Astrocyte (in vitro differentiated cells and primary cell): Measurements from ENCODE around the gene CARD11.

Experiments used
- EZH2 ChIP-seq: IDR thresholded peaks from 2 replicates; pipeline ENCODE4 v1.6.1; 2012; ENCODE audit warnings: mild to moderate bottlenecking, low read length, inconsistent platforms; ENCODE audit not compliant: insufficient read depth
- TF ChIP-seq, protein P1 (sequence below): IDR thresholded peaks from 2 replicates; pipeline ENCODE4 v1.5.1; 2011; ENCODE audit warnings: low read depth, mild to moderate bottlenecking, inconsistent platforms, low read length, moderate library complexity; ENCODE audit not compliant: insufficient read depth

DNA sequence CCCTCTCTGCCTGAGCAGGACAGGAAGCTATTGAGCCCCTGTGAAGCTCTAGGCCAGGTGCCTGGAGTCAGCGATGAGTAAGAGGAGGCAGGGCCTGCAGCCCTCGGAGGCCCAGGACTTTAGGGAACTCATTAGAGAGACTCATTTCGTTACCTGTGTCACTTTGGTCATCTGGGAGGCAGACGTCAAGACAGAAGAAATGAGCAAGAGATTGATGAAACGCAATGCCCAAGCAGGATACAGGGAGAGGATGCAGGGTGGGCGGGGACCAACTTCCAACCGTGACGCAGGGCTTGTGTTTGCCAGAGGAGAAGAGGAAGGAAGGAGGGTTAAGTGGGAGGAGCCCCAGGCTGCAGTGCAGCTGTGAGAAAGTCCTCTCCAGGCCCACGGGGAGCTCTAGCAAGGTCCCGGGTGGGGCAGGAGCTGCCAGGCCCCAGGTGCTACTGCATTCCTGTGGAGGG, 173.2 kb downstream of the CARD11 start:
- no peak for TF ChIP-seq EZH2
- TF ChIP-seq, protein P1, sequence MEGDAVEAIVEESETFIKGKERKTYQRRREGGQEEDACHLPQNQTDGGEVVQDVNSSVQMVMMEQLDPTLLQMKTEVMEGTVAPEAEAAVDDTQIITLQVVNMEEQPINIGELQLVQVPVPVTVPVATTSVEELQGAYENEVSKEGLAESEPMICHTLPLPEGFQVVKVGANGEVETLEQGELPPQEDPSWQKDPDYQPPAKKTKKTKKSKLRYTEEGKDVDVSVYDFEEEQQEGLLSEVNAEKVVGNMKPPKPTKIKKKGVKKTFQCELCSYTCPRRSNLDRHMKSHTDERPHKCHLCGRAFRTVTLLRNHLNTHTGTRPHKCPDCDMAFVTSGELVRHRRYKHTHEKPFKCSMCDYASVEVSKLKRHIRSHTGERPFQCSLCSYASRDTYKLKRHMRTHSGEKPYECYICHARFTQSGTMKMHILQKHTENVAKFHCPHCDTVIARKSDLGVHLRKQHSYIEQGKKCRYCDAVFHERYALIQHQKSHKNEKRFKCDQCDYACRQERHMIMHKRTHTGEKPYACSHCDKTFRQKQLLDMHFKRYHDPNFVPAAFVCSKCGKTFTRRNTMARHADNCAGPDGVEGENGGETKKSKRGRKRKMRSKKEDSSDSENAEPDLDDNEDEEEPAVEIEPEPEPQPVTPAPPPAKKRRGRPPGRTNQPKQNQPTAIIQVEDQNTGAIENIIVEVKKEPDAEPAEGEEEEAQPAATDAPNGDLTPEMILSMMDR: no peak
